Caki2 (cell line): ENCODE data around the gene C11orf58. TPM values are rescaled to one million over a fixed set of nuclear protein-coding genes. Genes with fewer than 3 reads are reported as not detected.

ENCODE experiments used
- DNase-seq: peaks from one replicate; pipeline ENCODE4 v3.0.0-alpha.2; 2015; ENCODE audit warnings: low read depth
- in situ Hi-C: cut with HindIII; loops from 2 replicates; pipeline ENCODE4 v1.10.0; 2016; ENCODE audit warnings: low sequenced_read_pairs, low pct_unique_long_range_greater_than_20kb, mixed read lengths
- total RNA-seq: library from RNA; depleted of rRNA; stranded (reverse); fragments of >200 nt; shearing (Covaris generic); gene quantifications from 2 replicates; pipeline ENCODE4 v1.2.3, GENCODE V29; 2014; ENCODE audit warnings: low replicate concordance

Gene C11orf58
- total RNA-seq, 1 experiment from 2014 or later: 121 TPM

DNA sequence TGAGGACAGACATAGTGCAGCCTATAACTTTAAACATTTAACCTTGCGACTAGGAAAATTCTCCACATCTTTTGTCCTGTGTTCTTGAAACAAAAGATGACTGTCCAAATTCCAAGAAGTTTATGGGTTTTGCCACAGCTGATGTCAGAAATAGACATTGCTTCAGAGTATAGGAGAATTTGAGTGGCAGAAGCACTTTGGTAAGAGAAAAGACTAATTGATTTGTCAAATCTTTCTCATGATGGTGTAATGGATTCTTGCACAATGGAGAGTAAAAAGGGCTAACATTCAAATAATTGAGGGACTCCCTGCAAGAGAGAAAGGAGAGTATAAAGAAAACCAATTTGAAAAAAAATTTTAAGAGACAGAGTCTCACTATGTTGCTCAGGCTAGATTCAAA lies 25.3 kb downstream of the C11orf58 start:
- in situ Hi-C loops: no loop called here
- no peak for DNase-seq

DNA sequence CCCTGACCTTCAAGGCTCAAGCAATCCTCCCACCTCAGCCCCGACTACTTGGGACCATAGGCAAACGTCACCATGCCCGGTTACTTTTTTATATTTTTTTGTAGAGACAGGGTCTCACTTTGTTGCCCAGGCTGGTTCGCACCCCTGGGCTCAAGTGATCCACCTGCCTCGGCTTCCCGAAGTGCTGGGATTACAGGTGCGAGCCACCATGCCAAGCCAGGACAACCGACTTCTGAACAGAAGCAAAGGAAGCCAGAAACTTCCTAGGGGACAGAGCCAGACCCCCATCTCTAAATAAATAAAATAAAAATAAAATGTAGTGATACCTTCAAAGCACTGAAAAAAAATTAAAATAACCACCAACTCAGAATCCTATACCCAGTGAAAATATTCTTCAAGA lies 26.4 kb downstream of the C11orf58 start:
- in situ Hi-C loops: no loop called here
- no peak for DNase-seq

DNA sequence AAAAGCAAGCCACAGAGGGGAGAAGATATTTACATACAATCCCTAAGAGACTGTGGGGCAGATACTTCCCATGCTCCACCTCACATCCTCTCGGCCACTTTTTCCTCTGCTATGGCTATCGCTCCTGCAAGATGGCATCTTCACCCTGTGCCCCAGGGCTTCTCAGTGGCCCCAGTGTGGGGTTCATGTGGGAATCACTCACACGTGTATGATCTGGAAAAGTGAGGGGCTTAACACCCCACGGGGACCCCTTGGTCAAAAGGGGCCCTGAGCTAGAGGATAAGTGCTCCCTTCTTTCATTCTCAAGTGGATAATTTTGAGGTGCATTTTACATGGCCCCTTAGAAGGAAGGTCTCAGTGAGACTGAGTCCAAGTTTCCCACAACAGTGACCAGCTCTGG lies 28.7 kb downstream of the C11orf58 start:
- in situ Hi-C loops: no loop called here
- DNase-seq: no peak

DNA sequence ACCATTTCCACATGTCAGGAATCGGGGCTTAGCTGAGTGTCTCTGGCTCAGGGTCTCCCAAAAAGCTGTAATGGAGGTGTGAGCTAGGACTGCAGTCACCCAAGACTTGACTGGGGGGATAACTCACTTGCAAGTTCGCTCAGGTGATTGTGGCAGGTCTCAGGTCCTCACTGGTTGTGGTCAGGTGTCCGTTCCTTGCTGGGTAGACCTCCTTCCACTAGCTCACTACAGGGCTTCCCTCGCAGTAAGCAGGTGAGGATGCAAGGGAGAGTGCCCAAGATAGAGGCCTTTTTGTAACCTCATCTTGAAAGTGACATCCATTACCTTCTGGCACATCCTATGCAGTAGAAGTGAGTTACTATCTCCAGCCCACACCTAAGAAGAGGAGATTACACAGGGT lies 29.5 kb downstream of the C11orf58 start:
- in situ Hi-C loops: no loop called here
- DNase-seq: no peak

DNA sequence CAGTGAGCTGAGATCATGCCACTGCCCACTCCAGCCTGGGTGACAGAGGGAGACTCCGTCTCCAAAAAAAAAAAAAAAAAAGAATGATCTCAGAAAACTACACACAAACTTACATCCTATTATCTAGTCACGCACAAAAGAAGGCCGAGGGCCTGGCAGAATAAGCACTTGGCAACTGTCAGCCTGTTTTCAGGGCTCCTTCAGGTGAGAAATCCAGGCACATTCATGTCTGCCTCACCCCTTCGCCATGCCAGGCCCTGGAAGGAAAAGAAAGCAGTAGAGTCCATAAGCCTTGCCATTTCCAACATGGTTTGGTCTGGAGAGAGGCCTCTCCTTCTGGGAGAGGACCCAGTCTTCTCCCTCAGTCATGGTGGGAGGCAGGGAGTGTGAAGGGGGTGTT lies 30.9 kb downstream of the C11orf58 start:
- DNase-seq: no peak
- in situ Hi-C loops: no loop called here

DNA sequence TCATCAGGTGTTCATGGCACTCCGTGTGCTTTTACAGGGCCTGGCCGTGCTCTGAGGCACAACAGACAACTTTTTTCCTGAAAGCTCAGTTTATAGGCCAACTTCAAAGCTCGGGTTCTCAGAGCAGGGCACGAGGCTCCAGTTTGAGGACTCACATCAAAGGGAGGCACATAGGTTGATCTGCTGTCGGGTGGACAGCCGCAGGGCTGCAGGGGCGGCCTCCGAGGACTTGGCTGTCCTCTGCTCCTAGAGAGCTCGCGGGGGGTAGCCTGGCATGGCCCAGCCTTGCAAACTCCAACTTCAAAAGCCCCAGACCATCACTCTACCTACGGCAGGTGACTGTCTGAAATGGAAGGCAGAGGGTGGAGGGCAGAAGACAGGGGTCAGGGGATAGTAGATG lies 31.6 kb downstream of the C11orf58 start:
- DNase-seq: no peak
- in situ Hi-C loops: no loop called here

DNA sequence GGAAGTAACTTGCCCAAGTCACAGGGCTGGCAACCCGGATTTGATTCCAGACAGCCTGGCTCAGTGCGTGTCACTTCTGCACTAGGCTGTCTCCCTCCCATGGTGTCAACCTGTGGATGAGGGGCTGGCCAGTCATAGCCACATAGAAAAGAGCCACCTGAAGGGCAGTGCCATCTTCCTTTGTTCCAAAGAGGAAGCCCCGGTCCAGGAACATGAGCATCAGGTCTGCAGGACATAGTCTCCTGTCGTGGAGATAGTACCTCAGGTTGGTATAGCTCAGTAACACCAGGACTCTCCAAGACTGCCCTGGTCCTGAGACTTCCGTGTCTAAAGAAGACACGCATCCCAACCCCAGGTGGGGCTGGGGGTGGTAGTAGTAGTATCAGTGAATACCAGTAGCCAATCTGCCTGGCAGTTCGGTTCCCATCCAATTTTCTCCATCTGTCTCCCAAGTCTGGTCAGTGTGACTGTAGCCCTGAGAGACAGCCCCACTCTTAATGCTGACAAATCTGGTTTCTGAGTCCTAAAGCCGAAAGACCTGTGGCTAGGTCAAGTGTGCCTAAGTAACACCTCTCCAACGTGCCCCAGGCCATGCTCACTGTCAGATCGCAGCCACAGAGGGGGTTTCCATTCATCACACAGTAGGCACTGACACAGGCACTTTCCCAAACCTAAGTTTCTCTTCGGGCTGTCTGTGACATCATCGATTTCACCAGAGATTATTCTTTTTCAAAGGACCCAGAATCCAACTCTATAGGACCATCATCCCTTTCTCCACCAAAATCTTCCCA lies 33.1 kb downstream of the C11orf58 start:
- in situ Hi-C loops: no loop called here
- no peak for DNase-seq

DNA sequence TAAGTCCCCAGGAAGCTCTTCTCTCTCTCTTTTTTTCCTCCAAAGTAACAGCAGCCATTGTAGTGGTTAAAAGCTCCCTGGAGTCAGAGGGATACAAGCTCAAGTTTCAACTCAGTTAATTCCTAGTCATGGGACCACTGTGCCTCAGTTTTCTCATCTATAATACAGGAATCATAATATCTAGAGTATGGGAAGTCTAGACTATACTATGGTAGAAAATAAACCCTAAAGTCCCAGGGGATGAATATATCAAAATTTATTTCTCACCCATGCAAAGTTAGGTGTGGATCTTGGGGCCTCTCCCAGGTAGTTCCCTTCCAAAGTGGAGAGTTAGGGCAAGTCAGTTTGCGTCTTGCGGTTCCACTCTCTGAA lies 33.7 kb downstream of the C11orf58 start:
- in situ Hi-C loops: no loop called here
- DNase-seq: no peak

DNA sequence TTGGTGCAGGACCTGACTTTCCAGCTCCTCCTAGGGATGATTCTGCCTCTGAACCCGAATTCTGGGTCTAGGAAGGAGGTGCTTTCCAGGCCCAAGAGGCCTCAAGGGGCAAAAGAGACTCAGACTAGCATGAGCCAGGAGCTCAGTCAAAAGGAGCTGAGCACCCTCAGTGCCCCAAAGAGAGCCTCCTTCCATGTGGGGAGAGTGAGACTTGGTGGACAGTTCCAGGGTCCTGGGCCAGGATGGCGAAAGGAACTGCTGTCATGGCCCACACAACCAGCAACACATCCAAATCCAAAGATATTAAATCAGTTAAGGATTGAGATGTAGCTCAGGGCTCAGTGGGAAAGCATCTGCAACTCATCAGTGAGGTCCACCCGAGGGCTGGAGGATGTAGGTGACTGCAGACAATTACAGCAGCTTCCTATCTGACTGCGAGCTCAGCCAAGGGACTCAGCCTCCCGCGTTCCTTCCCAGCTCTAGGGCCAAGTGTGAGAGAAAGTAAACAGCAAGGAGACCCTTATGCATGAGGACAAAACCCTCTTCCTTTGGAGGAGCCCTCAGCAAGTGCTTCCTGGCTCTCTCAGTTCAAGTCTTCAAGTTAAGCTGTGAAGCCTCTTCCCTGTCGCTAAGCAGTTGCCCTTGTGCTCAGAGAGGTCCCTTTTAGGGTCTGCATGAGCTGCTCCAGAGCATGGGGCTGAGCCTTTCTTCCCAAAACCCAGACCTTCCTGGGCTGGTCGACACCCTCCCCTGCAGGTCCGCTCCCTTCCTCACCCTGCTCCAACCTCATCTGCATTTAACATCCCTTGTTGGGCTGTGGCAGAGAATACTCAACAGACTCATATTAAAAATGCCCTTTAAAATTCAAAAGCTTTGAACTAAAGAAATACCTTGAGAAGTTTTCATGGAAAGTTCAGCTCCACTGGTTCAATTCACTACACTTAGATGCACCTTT lies 35.8 kb downstream of the C11orf58 start:
- no peak for DNase-seq
- in situ Hi-C loops: no loop called here

DNA sequence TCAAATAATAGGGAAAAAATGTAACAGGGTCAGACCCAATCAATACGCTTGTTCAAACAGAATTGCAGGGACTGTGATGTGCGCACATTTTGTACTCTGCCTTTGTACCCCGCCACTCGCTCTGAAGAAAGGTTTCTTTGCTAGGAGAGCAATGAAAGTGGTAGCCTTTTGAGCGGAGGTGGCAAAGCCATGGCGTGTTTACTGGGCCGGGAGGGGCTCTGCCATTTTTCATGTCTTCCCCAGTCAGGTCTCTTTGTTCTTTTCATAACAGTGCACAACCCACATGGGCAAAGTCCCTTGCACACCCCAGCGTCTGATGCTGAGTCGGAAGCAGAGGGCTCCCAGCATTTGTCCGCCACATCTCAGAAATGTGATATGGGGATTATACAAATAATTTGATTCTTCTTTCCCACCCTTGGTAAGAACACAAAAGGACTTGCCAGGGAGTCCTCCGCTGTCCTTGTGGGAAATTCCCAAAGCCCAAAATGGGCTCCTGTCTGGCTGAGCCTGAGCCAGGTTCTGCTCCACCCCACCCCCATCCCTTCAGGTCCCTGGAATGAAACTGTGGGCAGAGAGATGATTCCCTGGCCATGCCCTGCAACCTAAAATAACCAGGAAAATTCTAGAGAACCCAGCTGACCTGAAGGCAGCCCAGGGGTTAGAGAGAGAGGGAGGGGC lies 36.6 kb downstream of the C11orf58 start:
- DNase-seq: no peak
- in situ Hi-C loops: no loop called here

DNA sequence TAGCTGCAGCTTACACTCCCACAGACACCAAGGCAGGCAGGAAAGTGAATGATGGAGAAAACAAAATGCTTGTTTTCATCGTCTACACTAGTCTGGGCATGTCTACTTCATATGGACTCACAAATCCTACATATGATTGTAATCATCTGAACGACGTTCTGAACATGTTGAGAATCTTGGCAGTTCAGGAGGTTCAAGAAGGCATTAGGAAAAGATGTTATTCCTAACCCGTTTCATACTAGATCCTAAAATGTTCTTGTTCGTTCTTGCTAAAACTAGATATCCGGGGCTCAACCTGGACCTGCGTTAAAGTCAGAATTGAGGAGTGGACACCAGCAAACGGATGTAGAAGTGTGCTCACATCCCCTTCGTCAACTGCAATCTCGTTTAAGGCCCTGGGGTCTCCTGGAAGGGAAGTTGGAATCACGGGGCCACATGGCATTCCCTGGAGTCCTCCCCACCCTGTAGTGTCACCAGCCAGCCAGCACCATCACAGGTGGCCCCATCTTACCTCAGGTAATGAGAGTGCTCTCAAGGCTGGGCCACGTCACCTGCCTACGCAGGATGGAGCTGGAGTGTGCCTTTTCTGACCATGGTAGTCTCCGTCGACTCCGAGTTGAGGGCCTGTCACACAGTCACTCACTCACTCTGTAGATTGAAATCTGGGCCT lies 37.3 kb downstream of the C11orf58 start:
- in situ Hi-C loops: no loop called here
- DNase-seq: no peak

DNA sequence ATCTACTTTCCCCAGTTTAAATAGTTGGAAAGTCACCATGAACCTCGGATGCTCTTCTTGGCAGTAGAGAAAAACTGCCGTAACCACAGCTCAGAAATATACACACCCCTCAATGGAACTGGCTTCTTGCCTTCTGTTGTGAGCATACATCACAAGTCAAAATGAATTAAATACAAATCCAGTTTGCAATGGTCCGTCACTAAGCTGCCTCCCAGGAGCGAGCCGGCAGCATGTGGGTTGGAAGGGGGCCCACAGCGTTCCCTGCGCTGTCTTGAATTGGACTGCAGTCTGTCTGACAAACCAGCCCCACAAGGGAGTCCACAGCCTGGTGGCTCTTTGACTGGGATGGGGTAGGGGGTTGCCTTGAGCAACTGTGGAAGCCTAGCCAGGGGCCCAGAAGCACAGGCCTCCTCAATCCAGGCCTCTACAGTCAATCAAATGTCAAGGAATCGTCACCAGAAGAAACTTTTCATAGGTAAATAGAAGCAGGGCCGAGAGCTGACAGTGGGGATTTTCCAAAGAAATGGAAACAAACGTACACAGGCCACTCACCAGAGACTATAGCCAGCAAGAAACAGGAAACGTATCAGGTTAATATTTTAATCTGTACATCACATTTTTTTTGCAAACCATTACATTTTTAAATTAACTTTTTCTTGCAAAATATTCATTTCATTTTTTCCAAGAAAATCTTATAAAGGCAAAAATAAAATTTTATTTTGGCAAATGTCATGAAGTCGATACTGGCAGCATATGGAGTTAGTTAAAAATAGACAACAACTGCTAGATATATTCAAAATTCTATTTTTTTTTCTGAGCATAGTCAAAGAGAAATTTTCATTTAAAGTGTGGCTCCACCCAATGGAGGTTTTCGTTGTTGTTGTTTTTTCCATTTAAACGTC lies 38.5 kb downstream of the C11orf58 start:
- in situ Hi-C loops: no loop called here
- no peak for DNase-seq

DNA sequence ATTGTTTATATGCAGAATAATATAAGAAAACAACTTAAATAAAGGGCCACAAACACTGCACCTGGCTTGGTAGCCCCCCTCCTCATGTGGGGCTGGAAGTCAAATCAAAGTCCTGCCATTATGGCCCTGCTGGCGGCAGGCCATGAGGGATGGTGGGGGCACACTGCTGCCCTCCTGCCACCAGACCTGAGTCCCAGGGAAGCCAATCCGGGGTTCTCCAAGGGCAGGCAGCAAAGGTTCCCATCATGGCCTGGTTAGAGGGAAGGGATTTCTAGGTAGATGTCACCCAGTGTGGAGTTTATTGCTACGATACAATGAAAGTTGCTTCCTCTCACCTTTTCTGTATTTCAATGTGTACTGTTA lies 39.1 kb downstream of the C11orf58 start:
- in situ Hi-C loops: no loop called here
- no peak for DNase-seq

DNA sequence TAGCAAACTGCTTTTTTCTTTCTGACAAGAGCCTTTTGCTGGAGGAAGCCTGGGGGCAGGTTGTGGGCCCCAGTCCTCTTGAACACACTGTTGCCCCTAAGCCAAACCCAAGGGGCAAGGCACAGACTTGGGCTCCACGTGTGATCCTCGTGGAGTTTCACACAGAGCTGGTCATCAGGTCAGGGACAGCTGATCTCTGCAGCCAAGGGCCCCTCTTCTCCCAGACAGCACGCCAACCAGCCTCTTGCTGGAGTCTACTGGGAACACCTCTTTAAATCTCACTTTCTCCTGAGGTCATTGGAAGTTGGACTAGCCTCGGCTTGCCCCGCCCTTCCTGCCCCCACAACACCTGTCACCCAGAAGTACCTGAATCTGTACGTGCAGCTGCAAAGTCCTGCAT lies 39.8 kb downstream of the C11orf58 start:
- no peak for DNase-seq
- in situ Hi-C loops: no loop called here

DNA sequence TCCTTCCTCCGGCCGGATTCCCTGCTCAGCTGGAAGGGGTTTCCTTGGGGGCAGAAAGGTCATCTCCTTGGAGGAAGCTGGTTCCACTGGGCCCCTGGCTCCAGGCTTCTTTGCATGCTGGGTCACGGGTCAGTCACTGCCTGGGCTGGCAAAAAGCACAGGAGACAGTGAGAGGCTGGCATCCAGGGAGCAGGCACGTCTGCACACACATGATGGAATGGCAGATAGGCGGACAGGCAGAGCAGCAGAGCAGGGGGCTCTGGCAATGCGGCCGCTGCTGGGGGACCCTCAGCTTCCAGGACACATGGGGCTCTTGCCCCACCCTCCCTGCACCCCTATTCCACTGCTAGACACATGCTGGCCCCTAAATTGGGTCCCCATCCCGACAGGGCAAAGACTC lies 40.4 kb downstream of the C11orf58 start:
- no peak for DNase-seq
- in situ Hi-C loops: no loop called here

DNA sequence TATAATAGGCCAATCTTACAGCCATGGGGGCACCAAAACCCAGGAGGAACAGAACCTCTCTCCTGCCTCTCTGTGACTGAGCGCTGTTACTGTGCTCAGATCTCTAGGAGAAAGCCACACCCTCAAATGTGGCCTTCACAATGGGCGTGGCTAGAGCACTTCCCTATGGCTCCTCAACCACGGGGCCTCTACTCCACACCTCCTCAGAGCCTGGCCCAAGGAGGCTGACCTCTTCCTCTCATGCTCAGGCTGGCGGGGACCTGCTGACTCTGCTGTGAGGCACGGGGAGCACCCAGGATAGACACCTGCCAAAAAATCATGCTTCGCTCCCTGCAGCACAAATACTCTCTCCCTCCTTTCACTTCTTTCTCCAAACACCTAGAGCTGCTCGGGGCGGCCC lies 41.0 kb downstream of the C11orf58 start:
- no peak for DNase-seq

DNA sequence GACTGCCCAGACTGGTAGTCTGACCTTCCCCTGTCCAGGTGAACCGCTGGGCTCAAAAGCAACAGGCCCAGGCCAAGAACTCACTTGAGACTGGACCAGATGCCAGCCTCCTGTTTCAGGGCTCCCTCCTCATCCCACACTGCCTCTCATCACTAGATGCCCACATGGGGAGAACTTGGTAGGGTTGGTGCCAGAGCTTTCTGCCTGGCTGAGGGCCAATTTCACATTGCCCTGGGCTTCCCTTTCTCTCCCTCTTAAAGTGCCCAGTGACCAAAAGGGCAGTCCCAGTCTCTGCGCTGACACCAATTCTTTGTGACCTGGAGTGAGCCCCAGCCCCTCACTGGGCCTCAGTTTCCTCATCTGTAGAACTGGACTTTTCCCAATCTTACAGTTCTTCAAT lies 41.7 kb downstream of the C11orf58 start:
- DNase-seq: no peak
- in situ Hi-C loops: no loop called here

More for the DNA sequence above, 41.0 kb downstream of the C11orf58 start:
- in situ Hi-C loops: no loop called here
